Activated CD4-positive, alpha-beta T cell treated with anti-CD3 and anti-CD28 coated beads for 1 hour (primary cell): ENCODE measurements around the gene SPATS2L.

Experiments used
- DNase-seq: peaks from one replicate; pipeline ENCODE4 v3.0.0-alpha.2; 2020

The SPATS2L gene

GRCh38 chr2:200418399-200418798 lies 111.9 kb downstream of the SPATS2L start:
- DNase-seq = no peak

GRCh38 chr2:200419325-200419724 lies 112.8 kb downstream of the SPATS2L start:
- no peak for DNase-seq

DNA sequence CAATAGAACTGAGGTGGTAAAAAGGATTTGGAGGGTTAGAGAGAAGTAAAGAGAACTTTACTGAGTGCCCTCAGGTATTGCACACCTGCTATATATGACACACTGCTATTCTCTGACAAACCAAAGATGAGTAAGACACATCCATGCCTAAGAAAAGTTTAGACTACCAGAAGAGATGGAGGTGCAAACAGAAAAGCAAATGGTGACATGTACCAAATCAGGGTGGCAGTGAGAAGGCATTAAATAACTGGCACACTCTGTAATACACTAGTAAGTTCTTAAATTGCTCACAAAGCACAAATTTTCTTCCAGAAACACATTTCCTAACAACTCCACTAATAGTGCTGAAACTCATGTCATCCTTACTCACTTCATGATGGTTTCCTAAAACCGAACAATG lies 114.8 kb downstream of the SPATS2L start:
- DNase-seq = no peak

- DNase-seq = no peak
These were observed 115.6 kb downstream of the SPATS2L start for GRCh38 chr2:200422071-200422470.

DNA sequence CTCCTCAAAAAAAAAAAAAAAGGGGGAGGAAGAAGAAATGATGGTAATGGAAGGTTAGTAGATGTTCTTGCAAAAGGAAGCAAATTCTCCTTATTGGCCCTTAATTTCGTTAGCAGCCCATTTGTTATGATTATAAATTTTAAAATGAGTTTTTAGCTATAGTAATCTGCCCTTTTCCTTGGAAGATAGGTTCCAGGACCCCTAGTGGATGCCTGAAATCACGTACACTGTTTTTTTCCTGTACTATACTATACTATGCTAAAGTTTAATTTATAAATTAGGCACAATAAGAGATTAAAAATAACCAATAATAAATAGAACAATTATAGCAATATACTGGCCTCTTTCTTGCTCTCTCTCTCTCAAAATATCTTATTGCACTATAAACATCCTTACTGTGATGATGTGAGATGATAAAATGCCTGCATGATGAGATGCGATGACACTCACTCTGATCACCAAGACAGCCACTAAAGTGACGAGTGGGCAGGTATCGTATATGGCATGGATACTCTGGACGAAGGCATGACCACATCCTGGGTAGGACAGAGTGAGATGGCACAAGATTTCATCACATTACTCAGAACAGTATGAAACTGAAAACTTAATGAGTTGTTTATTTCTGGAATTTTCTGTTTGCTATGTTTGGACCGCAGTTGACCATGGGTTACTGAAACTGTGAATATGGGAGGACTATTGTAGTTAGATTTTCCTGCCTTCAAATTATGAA lies 116.2 kb downstream of the SPATS2L start:
- no peak for DNase-seq

GRCh38 chr2:200423541-200423940 lies 117.0 kb downstream of the SPATS2L start:
- DNase-seq = no peak

GRCh38 chr2:200425026-200425821 lies 118.7 kb downstream of the SPATS2L start:
- DNase-seq = no peak

- no peak for DNase-seq
These were observed 120.3 kb downstream of the SPATS2L start for GRCh38 chr2:200426754-200427153.

DNA sequence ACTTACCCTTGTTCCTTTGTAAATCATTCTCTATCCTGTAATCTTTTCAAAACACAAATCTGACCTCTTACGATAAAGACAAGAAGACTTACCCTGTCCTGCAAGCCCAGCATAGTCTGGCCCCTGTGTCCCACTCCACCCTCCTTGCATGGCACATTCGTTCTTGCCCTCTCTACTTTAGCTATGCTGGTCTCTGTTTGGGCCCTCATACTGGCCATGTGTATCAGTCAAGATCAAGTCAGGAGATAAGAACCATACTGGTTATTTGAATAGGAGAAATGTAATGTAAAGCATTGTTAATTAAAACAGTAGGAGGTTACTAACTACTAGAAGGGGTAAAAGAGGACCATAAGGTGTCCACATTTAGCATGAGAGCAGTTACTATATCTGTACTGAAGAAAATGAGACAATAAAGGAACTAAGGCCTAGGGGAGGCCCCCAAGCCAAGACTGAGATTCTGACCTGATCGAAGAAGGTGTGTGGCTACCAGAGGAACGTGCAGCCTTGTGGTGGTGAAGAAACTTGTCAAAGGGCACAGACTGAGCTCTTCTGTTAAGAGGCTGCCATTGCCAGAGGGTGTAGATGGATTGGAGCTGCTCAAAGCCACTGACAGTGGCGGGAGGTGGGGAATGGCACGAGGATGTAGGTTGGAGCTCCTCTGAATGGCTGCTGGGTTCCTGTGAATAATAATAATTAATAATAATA lies 122.6 kb downstream of the SPATS2L start:
- DNase-seq = no peak

DNA sequence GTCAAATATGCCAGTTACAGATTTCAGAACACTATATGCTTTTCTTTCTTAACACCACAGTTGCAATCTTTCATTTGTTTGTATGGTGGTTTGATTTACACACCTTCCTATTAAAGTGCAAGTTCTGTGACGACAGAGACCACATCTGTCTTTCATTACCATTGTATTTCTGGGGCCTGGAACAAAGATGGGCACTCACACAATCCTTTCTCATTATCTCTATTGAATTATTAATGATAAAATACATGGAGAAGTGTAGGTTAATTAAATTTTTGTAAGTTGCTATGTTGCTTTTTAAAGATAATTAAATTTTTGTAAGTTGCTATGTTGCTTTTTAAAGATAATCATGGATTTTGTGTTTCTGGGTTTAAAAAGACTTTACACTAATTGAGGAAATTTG lies 123.5 kb downstream of the SPATS2L start:
- no peak for DNase-seq

DNA sequence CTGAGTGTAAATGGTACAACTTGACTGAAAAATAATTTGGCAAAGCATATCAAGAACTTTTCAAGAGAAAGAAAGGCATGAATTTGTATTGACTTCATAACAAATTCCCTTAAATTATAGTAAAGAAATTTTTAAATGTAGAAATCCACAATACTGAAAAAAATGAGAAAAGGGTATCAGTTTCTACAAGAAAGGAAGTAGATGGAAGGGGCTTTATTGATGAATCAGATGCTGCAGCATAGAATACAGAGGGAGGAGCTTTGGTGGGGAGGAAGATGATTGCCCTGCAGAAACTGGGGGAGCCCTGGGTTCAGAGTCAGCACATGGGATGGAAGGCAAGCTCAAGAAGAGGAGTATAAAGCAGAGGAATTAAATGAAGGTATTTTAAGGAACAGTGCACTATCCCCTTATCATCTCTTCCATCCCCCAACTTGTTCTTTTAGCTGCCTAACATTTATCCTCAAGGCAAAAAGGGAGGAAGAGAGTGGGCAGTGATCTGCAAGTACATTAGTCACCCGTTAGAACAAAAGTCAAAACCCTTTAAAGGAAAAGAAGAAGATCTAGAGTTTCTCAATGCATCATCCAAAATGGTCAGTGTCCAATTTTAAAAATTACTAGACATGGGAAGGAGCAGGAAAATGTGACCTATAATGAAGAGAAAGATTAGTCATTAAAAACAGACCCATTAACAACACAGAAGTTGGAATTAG lies 125.7 kb downstream of the SPATS2L start:
- DNase-seq = no peak

DNA sequence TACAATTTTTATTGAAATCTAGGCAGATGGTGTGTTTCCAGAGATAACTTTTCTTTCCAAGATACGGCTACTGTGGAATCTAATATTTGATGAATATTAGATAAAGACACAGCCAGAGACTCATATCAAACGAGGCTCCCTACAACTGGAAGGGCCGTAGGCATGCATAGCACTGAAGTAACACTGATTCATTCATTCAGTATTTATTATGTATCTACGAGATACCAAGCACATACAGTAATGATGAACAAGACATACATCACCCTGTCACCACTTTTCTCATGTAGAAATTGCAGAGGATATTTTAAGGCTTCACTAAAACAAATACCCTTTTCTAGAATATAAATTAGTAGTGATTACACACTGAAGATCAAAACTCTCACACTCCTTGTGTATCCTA lies 128.9 kb downstream of the SPATS2L start:
- no peak for DNase-seq

DNA sequence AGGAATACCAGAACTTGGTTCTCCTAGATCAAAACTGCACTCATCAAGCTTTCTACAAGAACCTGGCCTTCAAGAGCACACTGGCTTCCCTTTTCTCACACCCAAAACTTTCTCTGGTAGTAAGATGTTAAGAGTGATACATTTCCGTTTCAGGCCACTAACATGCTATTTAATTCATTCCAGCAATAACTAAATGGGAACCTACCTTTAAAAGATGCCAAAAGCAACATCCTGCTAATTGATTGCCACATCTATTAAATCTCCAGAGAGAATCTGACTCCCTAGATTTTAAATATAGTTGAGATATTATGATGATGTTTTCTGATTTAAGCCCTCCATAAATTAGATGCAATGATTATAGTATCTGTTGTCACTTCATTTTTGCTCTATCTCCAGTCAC lies 131.8 kb downstream of the SPATS2L start:
- DNase-seq = no peak

DNA sequence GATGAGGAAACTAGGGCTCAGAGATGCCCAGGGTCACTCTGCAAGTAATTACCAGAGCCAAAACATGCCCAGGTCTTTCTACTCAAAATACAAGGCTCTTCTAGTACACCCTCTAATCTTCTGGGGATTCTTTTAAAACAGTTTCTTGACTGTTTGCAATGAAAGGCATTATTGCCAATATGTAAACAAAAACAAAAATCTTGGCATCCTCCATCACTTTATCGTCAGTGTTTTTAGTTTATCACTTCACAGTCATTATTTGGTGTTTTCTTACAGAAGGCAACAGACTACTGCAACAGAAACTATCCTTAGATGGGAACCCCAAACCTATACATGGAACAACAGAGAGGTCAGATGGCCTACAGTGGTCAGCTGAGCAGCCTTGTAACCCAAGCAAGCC lies 132.4 kb downstream of the SPATS2L start:
- DNase-seq = no peak

DNA sequence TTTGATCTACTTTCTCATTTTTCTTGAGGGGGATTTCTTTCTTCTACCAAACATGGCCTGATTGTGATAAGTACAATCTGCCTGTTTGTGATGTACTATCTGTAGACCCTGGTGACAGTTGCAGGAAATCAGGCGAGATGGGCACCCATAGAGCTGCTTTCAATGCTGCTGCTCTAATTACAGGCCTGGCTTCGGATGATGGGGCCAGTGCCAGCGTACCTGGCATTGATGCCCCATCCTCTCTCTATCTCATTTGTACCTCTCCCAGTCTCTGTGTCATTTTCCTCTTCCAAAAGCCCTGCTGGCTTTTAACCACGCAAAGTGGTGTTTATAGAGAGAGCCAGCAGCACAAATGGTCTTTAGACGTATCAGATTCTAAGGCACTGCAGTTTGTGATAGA lies 133.5 kb downstream of the SPATS2L start:
- no peak for DNase-seq

DNA sequence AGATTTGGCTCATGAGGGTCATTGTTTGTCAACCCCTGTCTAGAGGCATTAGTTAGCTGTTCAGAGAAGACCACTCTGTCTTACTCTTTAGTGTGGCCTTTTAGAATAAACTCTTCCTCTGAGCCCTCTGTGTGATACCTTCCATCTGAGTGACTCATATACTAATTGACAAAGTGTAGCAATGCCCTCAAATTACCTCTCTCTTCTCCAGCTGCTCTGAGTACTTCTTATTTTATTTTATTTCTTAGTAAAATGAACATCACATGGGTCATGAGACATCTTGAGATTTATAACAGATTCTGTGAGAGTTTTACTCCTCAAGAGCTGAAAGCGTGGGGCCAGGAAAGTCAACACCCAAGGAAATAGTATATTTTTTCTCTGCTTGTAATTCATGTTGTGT lies 136.0 kb downstream of the SPATS2L start:
- no peak for DNase-seq

- no peak for DNase-seq
These were observed 136.9 kb downstream of the SPATS2L start for GRCh38 chr2:200443376-200443775.

GRCh38 chr2:200443916-200444315 lies 137.4 kb downstream of the SPATS2L start:
- no peak for DNase-seq

- DNase-seq = no peak
These were observed 138.0 kb downstream of the SPATS2L start for GRCh38 chr2:200444530-200444929.

- DNase-seq = no peak
These were observed 138.8 kb downstream of the SPATS2L start for GRCh38 chr2:200445284-200445683.

DNA sequence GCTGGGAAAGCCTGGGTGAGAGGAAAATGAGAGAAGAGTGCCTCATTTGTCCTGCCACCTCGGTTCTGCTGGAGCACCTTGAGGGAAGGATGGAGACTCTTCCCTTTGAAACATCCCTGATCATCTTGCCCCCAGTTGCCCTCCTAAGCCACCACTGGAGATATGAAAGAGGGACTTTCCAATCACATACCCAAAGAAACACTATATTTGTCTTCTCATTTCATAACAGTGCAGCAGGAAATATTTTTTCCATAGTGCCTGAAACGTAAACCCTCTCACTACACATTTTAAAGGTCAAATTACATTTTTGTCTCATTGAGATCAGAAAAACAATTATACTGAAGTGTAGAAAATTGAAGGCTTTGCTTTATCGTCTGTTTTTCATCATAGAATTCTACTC lies 140.1 kb downstream of the SPATS2L start:
- no peak for DNase-seq

- no peak for DNase-seq
These were observed 140.8 kb downstream of the SPATS2L start for GRCh38 chr2:200447139-200447855.

DNA sequence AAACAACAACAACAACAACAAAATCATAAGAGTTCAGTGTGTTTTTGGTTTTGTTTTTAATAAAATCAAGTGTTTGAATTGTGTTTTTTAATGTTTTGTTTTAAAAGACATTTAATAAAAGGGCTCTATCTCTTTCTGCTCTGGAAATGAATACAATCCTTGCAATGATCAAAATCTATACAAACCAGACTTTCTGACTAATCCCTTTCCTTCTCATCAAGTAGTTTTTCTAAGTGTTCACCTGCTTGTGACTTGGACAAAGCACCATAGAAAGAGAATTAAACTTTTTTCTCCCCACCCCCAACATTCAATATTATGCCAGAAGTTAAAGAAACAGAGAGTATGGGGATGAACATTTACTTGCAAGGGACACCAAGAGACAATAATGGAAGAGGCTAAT lies 142.0 kb downstream of the SPATS2L start:
- no peak for DNase-seq
